Activated T-helper 9 cell treated with anti-CD3 and anti-CD28 coated beads, Interleukin-2, amount 50 U/mL, for 16 hours (primary cell): ENCODE results near the gene EEF1AKMT4.

ENCODE experiments used
- DNase-seq: peaks from one replicate; pipeline ENCODE4 v3.0.0-alpha.2; 2020; ENCODE audit warnings: low read depth

Gene EEF1AKMT4

GRCh38 chr3:184249412-184250166 is at the start of gene EEF1AKMT4:
Gene EEF1AKMT4 (plus strand): TSS chr3:184249672. CDS start chr3:184249695, 23 bp downstream.
- peak; percentile 95 for DNase-seq

- DNase-seq = no peak
Measured at GRCh38 chr3:184200825-184201224, 48.6 kb upstream of the EEF1AKMT4 start.

- DNase-seq = no peak
Measured at GRCh38 chr3:184203526-184203925, 45.9 kb upstream of the EEF1AKMT4 start.

- no peak for DNase-seq
Measured at GRCh38 chr3:184209146-184209923, 40.1 kb upstream of the EEF1AKMT4 start.

GRCh38 chr3:184211297-184211696 is 38.2 kb upstream of the EEF1AKMT4 start:
- no peak for DNase-seq

GRCh38 chr3:184211718-184212117 is 37.8 kb upstream of the EEF1AKMT4 start:
- DNase-seq = no peak

- DNase-seq = no peak
Measured at GRCh38 chr3:184218814-184219213, 30.7 kb upstream of the EEF1AKMT4 start.

GRCh38 chr3:184222521-184222920 is 27.0 kb upstream of the EEF1AKMT4 start:
- DNase-seq = no peak

GRCh38 chr3:184223946-184224345 is 25.5 kb upstream of the EEF1AKMT4 start:
- no peak for DNase-seq

GRCh38 chr3:184227481-184227935 is 22.0 kb upstream of the EEF1AKMT4 start:
- DNase-seq = peak; percentile 30

- DNase-seq = no peak
Measured at GRCh38 chr3:184228376-184229137, 20.9 kb upstream of the EEF1AKMT4 start.

- DNase-seq = peak; percentile 60
Measured at GRCh38 chr3:184229394-184230080, 19.9 kb upstream of the EEF1AKMT4 start, which contains the start of gene VWA5B2. Gene VWA5B2 (plus strand): TSS chr3:184229585. CDS start chr3:184230529, 944 bp downstream.

GRCh38 chr3:184230081-184230602 is 19.3 kb upstream of the EEF1AKMT4 start:
- DNase-seq = no peak

- no peak for DNase-seq
Measured at GRCh38 chr3:184230603-184231528, 18.6 kb upstream of the EEF1AKMT4 start.

GRCh38 chr3:184231671-184232070 is 17.8 kb upstream of the EEF1AKMT4 start:
- DNase-seq = no peak

GRCh38 chr3:184233127-184233843 is 16.2 kb upstream of the EEF1AKMT4 start:
- DNase-seq = no peak

GRCh38 chr3:184234224-184234623 is 15.2 kb upstream of the EEF1AKMT4 start:
- DNase-seq = no peak

- DNase-seq = no peak
Measured at GRCh38 chr3:184234671-184235380, 14.6 kb upstream of the EEF1AKMT4 start.
